HepG2 (cell line): Measurements from ENCODE around the gene AUNIP. TPM values are rescaled to one million over a fixed set of nuclear protein-coding genes. Genes with fewer than 3 reads are reported as not detected.

ENCODE experiments used
- ATAC-seq: fragments of 200-7000 bp; cut with Tn5 transposase; 3 replicates; pipeline ENCODE4 v1.9.1; 2020; ENCODE audit warnings: mild to moderate bottlenecking, moderate library complexity
- BruUV-seq: library from RNA; stranded (reverse); fragments of 400-500 nt; replicated peaks from 2 replicates; lab custom pipeline; 2021; lab: Mats Ljungman, UMichigan
- CTCF ChIA-PET: fragments of 300-600 bp; formaldehyde crosslinking; extraction: SDS; loops from one replicate; lab custom pipeline; 2021; ENCODE audit warnings: low total read pairs, inconsistent platforms, low intra/inter-chr PET ratio; lab: Yijun Ruan, JAX
- POLR2A ChIA-PET: fragments of 350-600 bp; sonication (Branson Sonifier 250); formaldehyde crosslinking; loops from one replicate; lab custom pipeline; 2020; ENCODE audit warnings: antibody characterized with exemption, inconsistent platforms; lab: Yijun Ruan, JAX
- DNase-seq: peaks from one replicate; pipeline ENCODE4 v3.0.0-alpha.2; 2015; ENCODE audit warnings: low spot score
- FAIRE-seq: peaks from 3 replicates; lab custom pipeline; 2011; peaks lifted over from hg19 to GRCh38; lab: Jason Lieb, UNC
- H2AFZ ChIP-seq: one replicate; pipeline ENCODE4 v1.6.1; 2011; ENCODE audit warnings: low read length, inconsistent platforms
- H3K27ac ChIP-seq: fragments of 300-600 bp; 3 replicates; pipeline ENCODE4 v1.8.0; 2011; ENCODE audit warnings: mixed run types, mild to moderate bottlenecking, mixed read lengths, low read length, inconsistent platforms; ENCODE audit not compliant: insufficient read depth; ENCODE audit errors: extremely low read length
- H3K27me3 ChIP-seq, 2 experiments: fragments of 200-600 bp in 1 of 2; 2 replicates in 1 of 2; 3 replicates in 1 of 2; pipeline versions ENCODE4 v1.6.0 to v1.8.0; 2011; ENCODE audit warnings: low read length in 2 of 2, mild to moderate bottlenecking in 2 of 2, moderate library complexity in 2 of 2, inconsistent platforms in 1 of 2; ENCODE audit not compliant: insufficient read depth in 2 of 2, control insufficient read depth in 1 of 2
- H3K36me3 ChIP-seq, 2 experiments: fragments of 200-600 bp in 1 of 2; replicated peaks in 1 of 2; 2 replicates in 1 of 2; 3 replicates in 1 of 2; pipeline versions ENCODE4 v1.5.1 to v1.8.0; 2011; ENCODE audit warnings: low read length in 2 of 2, inconsistent platforms in 1 of 2; ENCODE audit not compliant: insufficient read depth in 2 of 2, control insufficient read depth in 1 of 2
- H3K4me1 ChIP-seq: 2 replicates; pipeline ENCODE4 v1.5.1; 2012; ENCODE audit warnings: low read length, inconsistent platforms; ENCODE audit not compliant: insufficient read depth
- H3K4me2 ChIP-seq: 2 replicates; pipeline ENCODE4 v1.6.0; 2011; ENCODE audit warnings: low read depth, low read length, inconsistent platforms
- H3K4me3 ChIP-seq, 3 experiments: fragments of 200-600 bp in 1 of 3; sonication (generic), shearing (Covaris generic) in 1 of 3; replicated peaks in 1 of 3; 2 replicates each; pipeline ENCODE4 v1.5.1; 2011 to 2016; ENCODE audit warnings: low read length in 3 of 3, inconsistent platforms in 2 of 3, low read depth in 2 of 3, mild to moderate bottlenecking in 2 of 3, control low read depth in 1 of 3, mixed read lengths in 1 of 3; ENCODE audit not compliant: insufficient read depth in 1 of 3
- H3K79me2 ChIP-seq: one replicate; pipeline ENCODE4 v1.6.1; 2011; ENCODE audit warnings: low read length, inconsistent platforms; ENCODE audit not compliant: insufficient read depth
- H3K9ac ChIP-seq: 2 replicates; pipeline ENCODE4 v1.6.0; 2011; ENCODE audit warnings: mild to moderate bottlenecking, low read depth, low read length, inconsistent platforms; ENCODE audit not compliant: insufficient read depth
- H3K9me3 ChIP-seq: 2 replicates; pipeline ENCODE4 v1.5.1; 2012; ENCODE audit warnings: mild to moderate bottlenecking, low read length
- H4K20me1 ChIP-seq: 2 replicates; pipeline ENCODE4 v1.6.0; 2011; ENCODE audit warnings: inconsistent platforms, mild to moderate bottlenecking, low read length, moderate library complexity; ENCODE audit not compliant: insufficient read depth
- CBFB ChIP-seq: sonication (generic); formaldehyde crosslinking; IDR thresholded peaks from 2 replicates; pipeline ENCODE4 v1.4.0; 2020; ENCODE audit warnings: missing genetic modification reagents
- GMEB2 ChIP-seq: IDR thresholded peaks from 2 replicates; pipeline ENCODE4 v1.6.1; 2016; ENCODE audit warnings: missing biosample characterization, missing genetic modification reagents, low read depth
- GPBP1L1 ChIP-seq: sonication (generic); formaldehyde crosslinking; IDR thresholded peaks from 2 replicates; pipeline ENCODE4 v1.5.0; 2020; ENCODE audit warnings: mild to moderate bottlenecking, missing genetic modification reagents
- GRHL1 ChIP-seq: sonication (generic); formaldehyde crosslinking; conservative IDR thresholded peaks from 2 replicates; pipeline ENCODE4 v1.8.0; 2022; ENCODE audit warnings: missing genetic modification reagents
- GZF1 ChIP-seq: sonication (generic); formaldehyde crosslinking; IDR thresholded peaks from 2 replicates; pipeline ENCODE4 v1.5.1; 2020; ENCODE audit warnings: mild to moderate bottlenecking, missing genetic modification reagents
- HMG20A ChIP-seq: IDR thresholded peaks from 2 replicates; pipeline ENCODE4 v1.6.1; 2016; ENCODE audit warnings: borderline replicate concordance
- IRF1 ChIP-seq: sonication (generic); formaldehyde crosslinking; IDR thresholded peaks from 2 replicates; pipeline ENCODE4 v1.4.0; 2020; ENCODE audit warnings: low read depth, mild to moderate bottlenecking, missing genetic modification reagents
- MAFF ChIP-seq: IDR thresholded peaks from 2 replicates; pipeline ENCODE4 v1.6.1; 2011; ENCODE audit warnings: low read depth, low read length, improper control_type of control experiment
- MAFK ChIP-seq, 2 experiments: IDR thresholded peaks in 1 of 2; conservative IDR thresholded peaks in 1 of 2; 2 replicates each; pipeline ENCODE4 v1.6.1; 2011; ENCODE audit warnings: improper control_type of control experiment in 2 of 2, low read length in 2 of 2
- PRDM10 ChIP-seq: sonication (generic); formaldehyde crosslinking; IDR thresholded peaks from 2 replicates; pipeline ENCODE4 v1.4.0; 2020; ENCODE audit warnings: low read depth, missing genetic modification reagents
- STAG1 ChIP-seq: sonication (generic); formaldehyde crosslinking; IDR thresholded peaks from 2 replicates; pipeline ENCODE4 v1.4.0; 2020; ENCODE audit warnings: missing genetic modification reagents
- ZKSCAN1 ChIP-seq: fragments of 150-350 bp; IDR thresholded peaks from 2 replicates; pipeline ENCODE4 v1.6.1; 2014; ENCODE audit warnings: low read length
- ZNF501 ChIP-seq: sonication (generic); formaldehyde crosslinking; IDR thresholded peaks from 2 replicates; pipeline ENCODE4 v1.5.1; 2020; ENCODE audit warnings: mild to moderate bottlenecking, moderate library complexity, missing genetic modification reagents
- ZNF549 ChIP-seq: sonication (generic); formaldehyde crosslinking; IDR thresholded peaks from 2 replicates; pipeline ENCODE4 v1.5.0; 2020; ENCODE audit warnings: missing genetic modification reagents
- WGBS: methylation state at CpG from one replicate; pipeline ENCODE4 v1.1.6; 2017; ENCODE audit warnings: low lambda C conversion rate; 5-methylcytosine and 5-hydroxymethylcytosine counted together
- in situ Hi-C: cut with HindIII; loops from 2 replicates; pipeline ENCODE4 v1.10.0; 2017; ENCODE audit warnings: low pct_unique_long_range_greater_than_20kb; ENCODE audit not compliant: extremely low pct_ligation_motif_present
- intact Hi-C: fragments of 100-400 bp; cut with micrococcal nuclease; formaldehyde crosslinking; loops from one replicate; pipeline ENCODE4 v1.10.0; 2022; ENCODE audit not compliant: unreplicated experiment
- polyA plus RNA-seq, 8 experiments: library from polyadenylated mRNA; depleted of rRNA in 3 of 8; stranded (reverse) in 7 of 8; unstranded in 1 of 8; fragments of >200 nt; fragmentation: Illumina TruSeq in 4 of 8; extraction: Trizol in 4 of 8; gene quantifications; 2 replicates each; pipeline versions ENCODE4 v1.2.1 to v1.2.3, GENCODE V29; 2011 to 2016; ENCODE audit warnings: low read depth in 4 of 8, missing spikeins in 1 of 8, mixed read lengths in 1 of 8; ENCODE audit not compliant: insufficient read depth in 1 of 8
- total RNA-seq, 5 experiments: library from RNA; depleted of rRNA; stranded (reverse); fragments of >200 nt; fragmentation: Illumina TruSeq; extraction: Trizol; gene quantifications; 2 replicates each; pipeline ENCODE4 v1.2.3, GENCODE V29; 2016; ENCODE audit warnings: low read depth in 1 of 5

The AUNIP gene
- total and polyA plus RNA-seq, 2 of the 13 experiments (the other 11 are each of a cell fraction or from before 2014, with no cell fraction given), result 3.8 to 12.3 TPM

DNA sequence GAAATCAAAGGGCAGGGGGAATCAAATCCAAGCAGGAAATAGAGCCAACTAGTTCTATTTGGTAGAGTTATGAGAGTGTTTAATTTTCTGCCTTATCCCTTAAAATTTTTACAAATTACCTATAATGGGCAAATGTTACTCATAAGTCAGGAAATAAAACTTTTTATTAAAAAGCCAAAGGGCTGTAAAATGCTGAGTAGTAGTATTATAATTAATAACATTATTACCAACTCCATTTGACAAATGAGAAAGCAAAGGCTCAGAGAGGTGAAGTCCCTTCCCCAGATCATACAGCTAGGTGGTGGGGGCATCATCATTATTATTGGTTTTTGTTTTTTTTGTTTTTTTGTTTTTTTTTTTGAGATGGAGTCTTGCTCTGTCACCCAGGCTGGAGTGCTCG is 55.9 kb downstream of the AUNIP start:
- in situ Hi-C loops, result loop anchor here (25.0 kb wide), 1 partner anchor 191 kb away; the partner anchor contains the start of gene MAN1C1
- ATAC-seq (no peak), FAIRE-seq (no peak)

More for the DNA sequence above, 55.9 kb downstream of the AUNIP start:
- WGBS, result 89% methylated on average over 1 of the region's 1 CpG
- Histone ChIP-seq H3K9ac (no peak overlapping the region), H4K20me1 (no peaks in the 10 kb centered on the region), H3K27ac (no peak overlapping the region), H3K36me3 (no peaks in the 10 kb centered on the region), H3K4me1 (peaks cover 19% of the 10 kb centered on the region), H2AFZ (no peak overlapping the region), H3K79me2 (no peaks in the 10 kb centered on the region), H3K4me3 (no peak overlapping the region), H3K4me2 (no peak overlapping the region), H3K27me3 (no peaks in the 10 kb centered on the region), H3K9me3 (no peaks in the 10 kb centered on the region)
- TF ChIP-seq HMG20A (CRISPR knock-in tag) (no peak), STAG1 (CRISPR knock-in tag) (no peak), GRHL1 (CRISPR knock-in tag) (no peak), MAFF (0 out of 2 replicates have a peak, but pooled peaks have one; percentile 5), CBFB (CRISPR knock-in tag) (no peak), MAFK (conservative IDR thresholded peaks at IDR 0.05 in 1 of 2, IDR thresholded peaks at IDR 0.05 in 1 of 2; ENCODE audit: low read length in 2 of 2) (peak; percentile 14 to 44; a peak in 2 of 4 replicates), GMEB2 (CRISPR knock-in tag) (no peak), ZNF501 (no peak), GPBP1L1 (CRISPR knock-in tag) (no peak), PRDM10 (no peak), ZNF549 (no peak), IRF1 (CRISPR knock-in tag) (no peak), ZKSCAN1 (no peak), GZF1 (no peak)
- ChIA-PET CTCF (no interaction called here), POLR2A (no interaction called here)
- intact Hi-C loops, result no loop called here
- DNase-seq, result no peak
- BruUV-seq, result no TSS peak
